IPS-18c (cell line): ENCODE measurements around the gene ARL6IP5.

Experiments used
- H3K4me3 ChIP-seq: 2 replicates; pipeline ENCODE4 v1.7.0; 2013; ENCODE audit warnings: low read depth, mild to moderate bottlenecking, low read length, moderate library complexity; ENCODE audit not compliant: insufficient read depth
- H3K9me3 ChIP-seq: one replicate; pipeline ENCODE4 v1.6.1; 2013; ENCODE audit warnings: mild to moderate bottlenecking, low read length, moderate library complexity; ENCODE audit not compliant: control insufficient read depth, insufficient read depth

The ARL6IP5 gene

DNA sequence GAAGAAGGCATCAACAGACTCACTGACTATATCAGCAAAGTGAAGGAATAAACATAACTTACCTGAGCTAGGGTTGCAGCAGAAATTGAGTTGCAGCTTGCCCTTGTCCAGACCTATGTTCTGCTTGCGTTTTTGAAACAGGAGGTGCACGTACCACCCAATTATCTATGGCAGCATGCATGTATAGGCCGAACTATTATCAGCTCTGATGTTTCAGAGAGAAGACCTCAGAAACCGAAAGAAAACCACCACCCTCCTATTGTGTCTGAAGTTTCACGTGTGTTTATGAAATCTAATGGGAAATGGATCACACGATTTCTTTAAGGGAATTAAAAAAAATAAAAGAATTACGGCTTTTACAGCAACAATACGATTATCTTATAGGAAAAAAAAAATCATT, 19.8 kb downstream of the ARL6IP5 start:
- Histone ChIP-seq H3K4me3 (no peak overlapping the region), H3K9me3 (peaks cover 2% of the 10 kb centered on the region)

DNA sequence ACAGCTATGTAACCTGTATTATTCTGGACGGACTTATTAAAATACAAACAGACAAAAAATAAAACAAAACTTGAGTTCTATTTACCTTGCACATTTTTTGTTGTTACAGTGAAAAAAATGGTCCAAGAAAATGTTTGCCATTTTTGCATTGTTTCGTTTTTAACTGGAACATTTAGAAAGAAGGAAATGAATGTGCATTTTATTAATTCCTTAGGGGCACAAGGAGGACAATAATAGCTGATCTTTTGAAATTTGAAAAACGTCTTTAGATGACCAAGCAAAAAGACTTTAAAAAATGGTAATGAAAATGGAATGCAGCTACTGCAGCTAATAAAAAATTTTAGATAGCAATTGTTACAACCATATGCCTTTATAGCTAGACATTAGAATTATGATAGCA, 20.6 kb downstream of the ARL6IP5 start:
- Histone ChIP-seq H3K9me3 (peaks cover 1% of the 10 kb centered on the region), H3K4me3 (no peak overlapping the region)

DNA sequence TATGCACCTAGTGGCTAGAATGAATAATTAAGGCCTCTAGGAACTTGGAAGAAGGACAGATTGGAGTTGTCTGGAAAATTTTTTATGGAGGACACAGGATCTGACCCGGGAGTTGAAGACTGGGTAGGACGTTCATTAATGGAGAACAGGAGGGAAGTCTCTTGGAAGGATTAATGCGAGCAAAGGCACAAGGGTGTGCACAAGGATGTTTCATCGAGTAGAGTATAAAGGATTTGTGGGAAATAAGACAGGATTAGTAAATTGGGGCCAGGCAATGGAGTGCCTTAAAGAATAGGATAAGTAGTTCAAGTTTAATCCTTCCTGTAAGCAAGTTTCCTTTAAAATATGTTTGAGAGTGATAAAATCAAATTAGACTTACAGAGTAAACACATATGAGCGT, 23.1 kb downstream of the ARL6IP5 start:
- Histone ChIP-seq H3K4me3 (no peak overlapping the region), H3K9me3 (no peaks in the 10 kb centered on the region)

DNA sequence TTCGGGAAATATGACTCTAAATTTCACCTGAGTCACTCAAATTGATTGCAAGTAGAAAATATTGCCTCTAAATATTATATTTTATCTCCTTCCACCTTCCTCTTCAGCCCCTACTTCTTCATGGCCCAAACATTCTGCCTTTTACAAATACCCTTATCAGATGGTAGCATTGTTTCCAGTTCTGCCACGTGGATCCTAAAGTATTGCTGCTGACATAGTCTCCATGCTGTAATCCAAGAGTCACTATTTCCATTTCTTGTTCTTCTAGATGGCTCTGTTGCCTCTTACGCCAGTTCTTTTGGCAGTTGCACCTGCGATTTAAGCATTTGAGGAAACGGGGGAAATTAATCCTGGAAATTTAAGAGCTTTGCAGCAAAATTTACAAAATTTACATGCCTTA, 24.1 kb downstream of the ARL6IP5 start:
- Histone ChIP-seq H3K9me3 (no peaks in the 10 kb centered on the region), H3K4me3 (no peak overlapping the region)

DNA sequence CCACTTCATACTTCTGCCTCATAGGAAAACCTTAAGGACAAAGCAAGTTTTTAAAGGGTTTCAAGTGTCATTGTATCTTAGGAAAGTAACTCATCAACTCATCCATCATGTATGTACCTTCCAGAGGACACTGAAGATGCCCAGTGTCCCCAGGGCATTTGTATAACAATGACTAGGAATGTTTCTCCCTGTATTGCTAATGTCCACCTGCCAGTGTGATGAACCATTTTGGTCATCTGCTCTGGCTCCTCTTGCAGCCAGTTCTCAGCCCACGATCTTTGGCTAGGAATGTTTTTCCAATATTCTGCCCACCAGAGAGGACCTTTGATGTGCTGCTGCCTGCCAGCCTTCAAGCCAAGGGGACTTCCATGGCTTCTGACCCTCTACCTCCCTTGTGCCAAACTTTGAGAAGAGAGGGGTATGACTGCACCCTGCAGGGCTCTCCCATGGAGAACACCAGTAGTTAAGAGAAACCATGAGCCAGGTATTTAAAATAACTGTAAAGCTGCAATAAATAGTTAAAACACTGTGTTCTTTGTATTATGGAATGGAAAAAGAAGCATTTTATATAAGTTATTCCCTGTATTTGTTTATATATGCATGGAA, 26.3 kb downstream of the ARL6IP5 start:
- no peaks in the 10 kb centered on the region for H3K9me3 ChIP-seq
- no peak overlapping the region for H3K4me3 ChIP-seq

DNA sequence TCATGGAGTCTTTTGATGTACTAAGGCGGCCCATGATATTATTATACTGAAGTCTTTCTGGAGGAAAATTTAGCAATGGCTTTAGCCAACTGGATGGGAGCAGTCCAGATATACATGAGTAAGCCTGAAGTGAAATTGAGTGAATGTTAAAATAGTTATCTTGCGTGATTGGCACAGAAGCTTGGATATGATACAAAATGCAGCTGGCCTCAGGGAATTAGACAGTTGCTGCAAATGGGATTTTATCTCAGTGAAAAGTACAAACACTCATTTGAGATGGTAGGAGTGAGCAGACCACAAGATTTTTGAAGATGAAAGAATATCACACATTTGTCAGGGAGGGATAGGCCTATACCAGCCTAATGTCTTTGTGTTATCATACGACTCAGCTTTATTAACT, 28.8 kb downstream of the ARL6IP5 start:
- Histone ChIP-seq H3K4me3 (no peak overlapping the region), H3K9me3 (no peaks in the 10 kb centered on the region)

DNA sequence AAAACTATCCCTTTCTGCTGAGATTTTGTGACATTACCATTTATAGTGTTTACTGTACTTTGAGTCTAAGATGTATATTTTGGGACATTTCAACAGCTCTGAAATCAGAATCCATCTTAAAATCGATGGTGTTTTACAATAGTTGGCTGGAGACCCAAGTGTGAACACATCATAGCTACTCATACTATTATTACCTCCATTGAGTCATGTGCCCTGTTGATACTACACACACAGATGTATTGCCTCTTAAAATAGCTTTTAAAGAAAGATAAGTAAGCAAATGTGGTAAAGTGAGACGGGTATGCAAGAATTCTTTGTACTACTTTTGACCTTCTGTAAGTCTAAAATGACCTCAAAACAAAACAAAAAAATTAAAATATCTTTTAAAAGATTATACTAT, 31.0 kb downstream of the ARL6IP5 start:
- no peaks in the 10 kb centered on the region for H3K9me3 ChIP-seq
- no peak overlapping the region for H3K4me3 ChIP-seq

DNA sequence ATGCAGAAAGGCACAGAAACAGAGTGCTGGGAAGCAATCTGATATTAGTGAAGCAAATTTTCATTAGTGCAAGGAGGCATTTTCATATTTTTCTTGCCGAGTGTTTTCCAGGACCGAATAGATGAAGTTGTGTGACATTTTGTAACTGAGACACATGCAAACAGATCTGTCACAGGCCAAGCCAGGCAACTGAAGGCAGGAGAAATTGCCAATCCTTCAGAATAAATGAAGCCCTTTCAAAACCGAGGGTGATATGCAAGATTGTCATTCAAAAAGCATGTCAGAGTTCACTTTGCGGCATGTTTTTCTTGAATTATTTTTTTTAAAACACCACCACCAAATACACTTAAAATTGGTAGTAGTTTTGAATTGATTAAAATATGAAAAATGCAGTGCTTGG, 31.4 kb downstream of the ARL6IP5 start:
- Histone ChIP-seq H3K4me3 (no peak overlapping the region), H3K9me3 (no peaks in the 10 kb centered on the region)

DNA sequence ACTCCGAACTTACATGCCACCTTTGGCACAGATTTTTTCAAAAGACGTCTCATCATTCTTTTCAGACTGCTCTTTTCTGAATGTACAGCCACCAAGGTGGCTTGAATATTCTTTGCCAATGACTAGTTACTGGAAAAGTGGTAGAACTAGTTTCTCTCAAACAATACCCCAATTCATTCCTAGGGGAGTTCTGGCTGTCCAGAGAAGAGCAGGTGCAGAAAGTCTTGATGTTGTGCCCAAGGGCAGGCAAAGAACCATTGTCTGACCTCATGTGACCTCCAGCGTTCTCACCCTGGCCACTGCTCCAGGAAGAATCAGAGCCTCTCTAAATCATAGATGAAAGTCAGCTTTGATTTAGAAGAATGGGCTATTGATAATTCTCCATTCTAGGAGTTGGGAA, 32.2 kb downstream of the ARL6IP5 start:
- Histone ChIP-seq H3K4me3 (no peak overlapping the region), H3K9me3 (no peaks in the 10 kb centered on the region)

DNA sequence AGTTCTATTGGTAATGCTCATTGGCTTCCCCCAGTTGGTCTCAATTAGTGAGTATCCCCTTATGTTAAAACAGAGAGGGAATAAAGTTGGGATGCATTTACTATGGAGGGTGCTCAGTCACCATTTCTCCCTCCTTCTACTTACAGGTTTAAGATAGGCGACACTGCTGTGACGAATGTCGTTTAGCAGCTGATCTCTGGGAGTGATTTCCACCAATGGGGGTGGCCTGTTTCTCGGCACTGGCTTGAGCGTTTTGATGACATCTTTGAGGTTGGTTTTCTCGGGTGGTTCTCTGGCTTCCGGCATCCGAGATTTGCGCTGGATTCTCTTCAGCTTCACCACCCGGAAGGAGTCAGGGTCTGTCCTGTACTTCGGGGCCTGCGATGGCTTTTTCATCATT, 33.8 kb downstream of the ARL6IP5 start:
- Histone ChIP-seq H3K9me3 (no peaks in the 10 kb centered on the region), H3K4me3 (no peak overlapping the region)

DNA sequence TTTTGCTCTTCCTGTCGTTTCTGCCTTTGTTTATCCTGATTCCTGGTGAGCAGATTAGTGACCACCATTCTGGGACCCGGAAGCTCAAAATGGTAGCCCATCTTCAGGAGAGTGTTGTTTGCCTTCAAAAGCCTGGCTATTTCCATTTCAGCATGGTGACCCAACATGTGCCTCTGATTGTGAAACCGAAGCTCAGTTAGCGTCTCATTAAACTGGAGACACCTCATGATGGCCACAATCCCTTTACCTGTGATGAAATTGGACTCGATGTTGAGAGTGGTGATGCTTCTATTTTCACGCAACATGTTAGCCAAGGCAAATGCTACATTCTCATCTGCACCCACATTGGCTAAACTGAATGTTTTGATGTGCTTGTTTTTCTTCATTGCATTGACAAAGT, 34.4 kb downstream of the ARL6IP5 start:
- Histone ChIP-seq H3K4me3 (no peak overlapping the region), H3K9me3 (no peaks in the 10 kb centered on the region)

DNA sequence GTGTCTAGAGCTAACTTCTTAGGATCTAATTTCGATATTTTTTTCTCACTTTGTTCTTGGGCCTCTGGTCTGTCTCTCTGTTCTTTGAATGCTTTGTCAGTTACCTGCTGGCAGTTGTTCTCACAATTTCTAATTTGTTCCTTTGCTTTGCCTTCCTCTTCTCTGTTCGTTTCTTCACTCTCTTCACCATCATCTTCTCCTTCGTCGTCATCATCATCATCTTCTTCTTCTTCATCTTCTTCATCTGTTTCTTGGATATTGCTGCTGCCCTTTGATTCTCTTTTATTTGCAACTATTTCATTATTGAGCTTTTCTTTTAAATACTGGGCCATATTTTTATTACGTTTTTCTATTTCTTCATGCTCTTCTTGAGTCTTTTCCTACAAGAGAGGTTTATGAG, 34.9 kb downstream of the ARL6IP5 start:
- Histone ChIP-seq H3K9me3 (no peaks in the 10 kb centered on the region), H3K4me3 (no peak overlapping the region)

DNA sequence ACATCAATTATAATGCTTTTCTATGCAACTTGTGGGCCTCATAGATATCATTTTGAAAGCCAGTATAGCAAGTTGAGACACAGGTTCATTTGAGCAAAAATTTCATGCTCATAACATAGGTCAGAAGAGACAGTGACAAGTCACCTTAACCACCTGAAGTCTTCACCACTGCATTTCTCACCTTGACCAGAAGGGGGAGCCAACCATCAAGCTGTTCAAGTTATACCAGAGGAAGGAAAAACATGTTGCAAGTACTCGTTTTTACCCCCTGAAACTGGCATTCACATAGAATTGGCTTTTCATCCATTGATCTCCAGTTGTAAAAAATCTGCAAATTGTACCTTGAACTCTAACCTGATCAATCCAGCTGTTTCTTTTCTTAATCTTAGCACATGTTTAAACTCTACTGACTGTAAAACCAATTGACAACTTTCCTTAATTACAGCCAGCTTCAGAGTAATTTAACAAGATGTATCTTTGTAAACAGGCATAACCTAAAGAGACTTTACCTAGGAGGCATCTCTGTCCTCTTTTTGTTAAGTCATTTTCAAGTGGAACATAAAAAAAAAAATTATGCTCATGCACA, 36.2 kb downstream of the ARL6IP5 start:
- H3K9me3 ChIP-seq = no peaks in the 10 kb centered on the region
- no peak overlapping the region for H3K4me3 ChIP-seq

DNA sequence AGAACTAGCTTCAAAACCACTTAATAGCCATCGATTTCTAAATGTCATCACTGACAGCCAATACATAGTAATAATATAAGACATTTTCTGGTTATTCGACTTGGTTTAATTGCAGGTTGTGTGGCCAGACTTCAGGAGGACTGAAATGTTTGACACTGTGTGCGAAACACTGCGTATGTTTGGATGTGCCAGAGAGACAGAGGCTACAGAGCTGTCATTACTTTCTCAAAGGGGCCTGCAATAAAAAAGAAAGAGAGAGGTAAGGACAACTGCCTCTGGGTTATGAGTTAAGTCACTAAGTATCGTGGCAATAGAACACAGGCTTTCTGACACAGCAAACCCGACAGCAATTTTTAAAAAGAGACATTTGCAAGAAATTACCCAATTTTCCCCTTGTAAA, 36.8 kb downstream of the ARL6IP5 start:
- Histone ChIP-seq H3K9me3 (no peaks in the 10 kb centered on the region), H3K4me3 (no peak overlapping the region)

DNA sequence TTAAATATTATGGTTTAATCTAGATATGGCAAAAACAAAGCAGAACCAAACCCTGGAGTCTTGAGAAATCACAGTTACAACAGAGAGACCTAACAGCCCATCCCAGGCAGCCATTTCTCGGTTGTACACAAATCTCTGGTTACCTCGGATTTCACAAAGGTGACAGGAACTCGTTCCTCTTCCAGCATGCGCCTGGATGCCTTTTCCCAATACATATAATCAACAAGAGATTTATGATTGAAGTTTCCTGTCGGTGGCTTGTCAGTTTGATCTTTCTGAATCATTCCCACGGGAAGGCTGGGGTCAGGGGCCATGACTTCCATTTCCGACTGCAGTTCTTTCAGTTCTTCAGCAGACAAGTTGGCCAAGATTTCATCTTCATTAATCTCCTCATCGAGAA, 37.2 kb downstream of the ARL6IP5 start:
- Histone ChIP-seq H3K4me3 (no peak overlapping the region), H3K9me3 (no peaks in the 10 kb centered on the region)

DNA sequence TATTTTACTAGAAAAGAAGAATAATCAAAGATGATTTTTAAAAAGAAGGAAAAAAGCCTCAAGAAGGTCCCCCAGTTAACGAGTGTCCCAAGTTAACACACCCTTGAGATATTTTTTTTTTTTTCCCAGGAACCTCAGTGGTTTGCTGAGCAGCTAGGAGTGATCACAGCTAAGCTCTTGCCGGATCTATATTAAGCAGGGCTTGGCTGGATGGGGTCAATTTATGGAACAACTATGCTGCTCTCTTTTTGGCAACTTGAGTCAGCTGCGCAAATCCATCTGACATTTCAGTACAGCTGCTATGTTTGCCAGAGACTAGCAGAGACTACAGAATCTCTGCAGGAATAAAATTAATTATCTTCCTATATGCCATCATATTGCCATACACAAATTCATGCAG, 37.7 kb downstream of the ARL6IP5 start, which contains the start of gene LMOD3:
TSS of gene LMOD3 (minus strand) at position 193 of the 400 bp plus-strand sequence. CDS start 209 bp downstream, outside the sequence.
- Histone ChIP-seq H3K4me3 (no peak within 1 kb of the TSS), H3K9me3 (no peaks in the 10 kb centered on the region)

DNA sequence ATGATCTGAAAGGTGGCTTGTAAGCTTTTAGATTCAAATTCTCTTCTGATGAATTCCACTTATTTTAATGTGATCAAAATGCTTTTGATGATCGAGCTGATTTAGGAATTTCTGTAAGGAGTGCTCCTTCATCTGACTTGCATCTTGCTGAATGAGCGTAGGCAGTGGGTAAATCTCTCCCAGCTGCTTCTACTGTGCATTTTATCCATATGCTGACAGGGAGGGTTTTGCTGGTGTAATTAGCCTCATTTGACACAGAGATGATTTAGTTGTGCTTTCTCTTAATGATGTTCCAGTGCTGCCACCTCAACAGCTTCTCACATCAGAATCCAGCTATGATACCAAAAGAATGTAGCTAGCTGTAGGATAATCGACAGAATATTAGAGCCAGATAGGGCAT, 41.5 kb downstream of the ARL6IP5 start:
- no peaks in the 10 kb centered on the region for H3K9me3 ChIP-seq
- no peak overlapping the region for H3K4me3 ChIP-seq

DNA sequence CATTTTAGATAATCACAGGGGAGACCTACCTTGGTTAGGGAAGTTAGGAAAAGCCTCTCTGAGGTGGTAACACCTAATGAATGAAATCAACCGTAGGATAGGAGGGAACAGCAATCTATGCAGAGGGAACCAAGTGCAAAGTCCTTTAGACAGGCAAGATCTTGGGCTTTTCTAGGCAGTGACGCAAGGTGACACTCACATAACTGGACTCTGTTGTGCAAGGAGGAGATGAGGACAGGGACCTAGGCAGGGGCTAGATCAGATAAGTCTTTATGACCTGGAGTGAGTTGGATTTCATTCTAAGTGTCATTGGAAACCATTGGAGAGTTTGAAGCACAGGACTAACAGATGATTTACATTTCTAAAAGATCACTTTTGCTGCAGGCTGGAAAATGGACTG, 42.3 kb downstream of the ARL6IP5 start:
- Histone ChIP-seq H3K4me3 (no peak overlapping the region), H3K9me3 (no peaks in the 10 kb centered on the region)

DNA sequence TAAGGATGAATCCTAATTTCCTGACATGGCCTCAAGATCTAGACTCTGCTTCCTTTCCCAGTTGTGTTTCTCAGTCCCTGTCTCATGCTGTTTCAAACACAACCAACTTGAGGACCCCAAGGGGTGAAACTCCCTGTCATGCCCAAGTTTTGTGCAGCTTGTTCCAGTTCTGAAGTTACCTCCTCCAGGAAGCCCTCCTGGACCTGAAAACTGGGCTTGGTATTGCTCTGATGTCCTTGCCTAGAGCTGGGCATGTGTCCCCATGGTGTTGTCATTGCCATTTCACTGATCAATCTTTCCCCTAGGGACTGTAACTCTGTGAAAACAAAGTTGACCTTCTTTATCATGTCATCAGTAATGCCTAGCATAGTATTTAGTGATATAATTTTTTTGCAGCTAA, 43.8 kb downstream of the ARL6IP5 start:
- Histone ChIP-seq H3K4me3 (no peak overlapping the region), H3K9me3 (no peaks in the 10 kb centered on the region)
